Gastroesophageal sphincter (tissue), 4 donors: ENCODE measurements around the gene RAP1GAP2. TPM values are rescaled to one million over a fixed set of nuclear protein-coding genes. Genes with fewer than 3 reads are reported as not detected.
A peak's percentile ranks its signal among the peaks of the same experiment; 100 is the strongest.

ENCODE experiments used
- ATAC-seq: fragments of 150-250 bp; one replicate; pipeline ENCODE4 v1.9.1; 2016; ENCODE audit warnings: mild to moderate bottlenecking, moderate library complexity
- H3K27ac ChIP-seq, 4 donors: fragments of 200-600 bp; sonication (generic) in 3 of 4; 1 replicate in 3 of 4; 2 replicates in 1 of 4; pipeline ENCODE4 v1.5.1; 2016 to 2019
- H3K27me3 ChIP-seq: fragments of 200-600 bp; sonication (generic); one replicate; pipeline ENCODE4 v1.5.1; 2019
- H3K36me3 ChIP-seq, 2 donors: fragments of 200-600 bp; sonication (generic); one replicate each; pipeline ENCODE4 v1.5.1; 2019; ENCODE audit warnings: control low read depth in 1 of 2
- H3K4me1 ChIP-seq, 3 donors: fragments of 200-600 bp; sonication (generic); 1 replicate in 2 of 3; 2 replicates in 1 of 3; pipeline ENCODE4 v1.5.1; 2016 to 2019; ENCODE audit warnings: control low read depth in 2 of 3
- H3K4me3 ChIP-seq, 2 donors: fragments of 200-600 bp; sonication (generic); one replicate each; pipeline ENCODE4 v1.5.1; 2019; ENCODE audit warnings: mild to moderate bottlenecking in 1 of 2, moderate library complexity in 1 of 2
- H3K9me3 ChIP-seq, 3 donors: fragments of 200-600 bp; sonication (generic); one replicate each; pipeline ENCODE4 v1.5.1; 2017 to 2019; ENCODE audit warnings: control low read depth in 2 of 3
- EP300 ChIP-seq: sonication (generic); formaldehyde crosslinking; IDR thresholded peaks from one replicate; pipeline ENCODE4 v1.6.1; 2017; ENCODE audit warnings: antibody characterized with exemption, mild to moderate bottlenecking
- POLR2A ChIP-seq, 2 donors: fragments of 450-650 bp; IDR thresholded peaks; one replicate each; pipeline ENCODE4 v1.6.1; 2017; ENCODE audit warnings: antibody characterized with exemption in 2 of 2, mild to moderate bottlenecking in 2 of 2, moderate library complexity in 1 of 2
- POLR2AphosphoS5 ChIP-seq: sonication (generic); formaldehyde crosslinking; IDR thresholded peaks from one replicate; pipeline ENCODE4 v1.6.1; 2017; ENCODE audit warnings: antibody characterized with exemption
- WGBS, 2 donors: methylation state at CpG; one replicate each; pipeline ENCODE4 v1.1.5; 2018; ENCODE audit warnings: low coverage in 1 of 2; 5-methylcytosine and 5-hydroxymethylcytosine counted together
- total RNA-seq, 4 donors: library from RNA; depleted of rRNA; stranded (reverse); fragments of >200 nt; gene quantifications; one replicate each; pipeline ENCODE4 v1.1.0, GENCODE V29; 2016
- TF ChIP-seq, protein P1 (sequence below), 4 experiments: fragments of 200-600 bp in 2 of 4; fragments of 450-650 bp in 2 of 4; sonication (generic) in 1 of 4; IDR thresholded peaks; one replicate each; pipeline ENCODE4 v1.5.1; 2017 to 2019; ENCODE audit warnings: antibody characterized with exemption in 4 of 4, mild to moderate bottlenecking in 2 of 4, moderate library complexity in 2 of 4

The RAP1GAP2 gene
- total RNA-seq, 4 donors from 2014 or later = 8.8 to 19.5 (median 11.3) TPM

DNA sequence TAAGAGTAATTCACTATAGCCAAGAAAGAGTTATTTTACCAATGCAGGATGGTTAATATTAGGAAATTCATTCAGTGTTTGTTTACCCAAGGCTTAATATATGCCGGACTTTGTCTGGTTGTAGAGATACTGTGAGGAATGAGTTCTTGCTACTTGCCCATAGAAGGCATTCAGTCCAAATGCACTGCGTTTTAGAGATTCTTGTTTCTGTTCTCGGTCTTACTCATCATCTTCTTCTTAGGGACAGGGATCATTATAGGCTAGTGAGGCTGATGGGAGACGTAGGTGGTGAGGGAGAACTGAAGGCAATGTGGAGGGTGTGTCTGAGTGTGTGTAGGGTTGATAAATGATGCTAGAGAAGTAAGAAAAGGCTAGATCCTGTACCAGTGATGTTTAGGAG is 176.5 kb downstream of the RAP1GAP2 start:
- Histone ChIP-seq H3K4me3 (no peak overlapping the region), H3K4me1 (peaks cover 0 to 7% (median 0%) of the 10 kb centered on the region in 3 donors), H3K27me3 (no peaks in the 10 kb centered on the region), H3K27ac (no peak overlapping the region), H3K9me3 (no peaks in the 10 kb centered on the region), H3K36me3 (no peaks in the 10 kb centered on the region)
- WGBS, 2 donors = 61 to 84% methylated on average over 4 of the region's 4 CpGs
- no peak for TF ChIP-seq EP300
- TF ChIP-seq, protein P1, sequence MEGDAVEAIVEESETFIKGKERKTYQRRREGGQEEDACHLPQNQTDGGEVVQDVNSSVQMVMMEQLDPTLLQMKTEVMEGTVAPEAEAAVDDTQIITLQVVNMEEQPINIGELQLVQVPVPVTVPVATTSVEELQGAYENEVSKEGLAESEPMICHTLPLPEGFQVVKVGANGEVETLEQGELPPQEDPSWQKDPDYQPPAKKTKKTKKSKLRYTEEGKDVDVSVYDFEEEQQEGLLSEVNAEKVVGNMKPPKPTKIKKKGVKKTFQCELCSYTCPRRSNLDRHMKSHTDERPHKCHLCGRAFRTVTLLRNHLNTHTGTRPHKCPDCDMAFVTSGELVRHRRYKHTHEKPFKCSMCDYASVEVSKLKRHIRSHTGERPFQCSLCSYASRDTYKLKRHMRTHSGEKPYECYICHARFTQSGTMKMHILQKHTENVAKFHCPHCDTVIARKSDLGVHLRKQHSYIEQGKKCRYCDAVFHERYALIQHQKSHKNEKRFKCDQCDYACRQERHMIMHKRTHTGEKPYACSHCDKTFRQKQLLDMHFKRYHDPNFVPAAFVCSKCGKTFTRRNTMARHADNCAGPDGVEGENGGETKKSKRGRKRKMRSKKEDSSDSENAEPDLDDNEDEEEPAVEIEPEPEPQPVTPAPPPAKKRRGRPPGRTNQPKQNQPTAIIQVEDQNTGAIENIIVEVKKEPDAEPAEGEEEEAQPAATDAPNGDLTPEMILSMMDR (IDR thresholded peaks at IDR 0.05) = no peak
- no peak for TF ChIP-seq POLR2AphosphoS5
- TF ChIP-seq POLR2A (IDR thresholded peaks at IDR 0.05) = no peak
- no peak for ATAC-seq

DNA sequence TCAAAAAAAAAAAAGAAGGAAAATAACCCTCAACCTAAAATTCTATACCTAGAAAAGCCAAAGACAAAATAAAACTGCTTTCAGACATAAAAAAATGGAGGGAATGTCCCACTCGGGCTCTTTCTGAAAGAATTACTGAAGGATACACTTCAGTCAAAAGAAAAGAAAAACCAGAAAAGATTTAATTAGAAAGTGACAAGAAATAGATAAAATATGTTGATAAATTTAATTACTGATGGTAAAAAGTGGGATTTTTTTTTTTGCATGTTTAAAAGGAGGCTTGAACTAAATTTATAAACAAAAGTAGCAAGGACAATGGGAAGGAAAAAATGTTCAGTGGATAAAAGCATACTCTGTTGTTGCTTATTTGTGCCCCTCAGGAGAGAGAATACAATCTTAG is 178.1 kb downstream of the RAP1GAP2 start:
- no peak overlapping the region for H3K27ac ChIP-seq
- TF ChIP-seq EP300 (no peak), POLR2AphosphoS5 (no peak), POLR2A (IDR thresholded peaks at IDR 0.05) (no peak)
- TF ChIP-seq, protein P1 (IDR thresholded peaks at IDR 0.05) = no peak
- peaks cover 0 to 4% (median 0%) of the 10 kb centered on the region in 3 donors for H3K4me1 ChIP-seq
- no peaks in the 10 kb centered on the region for H3K9me3 ChIP-seq
- no peak overlapping the region for H3K4me3 ChIP-seq
- H3K27me3 ChIP-seq = no peaks in the 10 kb centered on the region
- no peaks in the 10 kb centered on the region for H3K36me3 ChIP-seq
- ATAC-seq = no peak
- WGBS, 2 donors = 67 to 86% methylated on average over 1 of the region's 1 CpG

DNA sequence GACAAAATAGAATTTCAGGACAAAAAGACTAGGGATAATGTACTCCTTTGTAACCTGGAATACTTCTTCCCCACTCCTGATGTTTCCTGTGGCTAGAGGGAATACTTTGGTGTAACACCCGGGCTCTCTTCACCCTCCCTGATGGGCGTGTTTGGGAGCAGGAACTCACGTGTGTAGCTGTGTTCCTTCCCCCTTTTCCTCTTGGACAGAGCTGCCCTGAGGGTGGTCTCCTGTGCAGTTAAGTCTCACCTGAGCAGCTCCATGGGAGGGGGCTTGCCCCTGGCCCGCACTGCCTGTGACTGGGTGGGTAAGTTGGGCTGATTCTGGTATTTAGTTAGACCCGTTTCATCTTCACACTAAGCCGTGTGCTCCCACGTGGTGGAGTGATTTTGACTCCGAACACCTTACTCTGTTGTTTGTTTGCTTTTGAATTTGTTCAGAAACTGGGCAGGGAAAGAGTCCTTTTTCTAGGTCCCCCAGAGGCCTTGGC is 179.3 kb downstream of the RAP1GAP2 start:
- Histone ChIP-seq H3K4me3 (peak overlapping the region; percentile 40 to 55), H3K36me3 (peaks cover 0 to 4% of the 10 kb centered on the region in 2 donors), H3K27ac (peak overlapping the region; percentile 1 to 64 (median 58)), H3K4me1 (peaks cover 0 to 4% (median 0%) of the 10 kb centered on the region in 3 donors), H3K9me3 (no peaks in the 10 kb centered on the region), H3K27me3 (no peaks in the 10 kb centered on the region)
- peak; percentile 81 for ATAC-seq
- 0 to 21% methylated on average over 1 to 7 of the region's 8 CpGs for WGBS, 2 donors
- peak; percentile 56 for TF ChIP-seq POLR2AphosphoS5
- no peak for TF ChIP-seq POLR2A (IDR thresholded peaks at IDR 0.05)

GRCh38 chr17:2977157-2977556 is 180.9 kb downstream of the RAP1GAP2 start:
- Histone ChIP-seq H3K4me3 (no peak overlapping the region), H3K36me3 (peaks cover 0 to 20% of the 10 kb centered on the region in 2 donors), H3K4me1 (peaks cover 0 to 11% (median under 1%) of the 10 kb centered on the region in 3 donors), H3K27me3 (no peaks in the 10 kb centered on the region), H3K9me3 (no peaks in the 10 kb centered on the region), H3K27ac (no peak overlapping the region)
- TF ChIP-seq POLR2AphosphoS5 (no peak), EP300 (no peak), POLR2A (IDR thresholded peaks at IDR 0.05) (no peak)
- TF ChIP-seq, protein P1 (IDR thresholded peaks at IDR 0.05) = no peak
- WGBS, 2 donors = 88 to 93% methylated on average over 3 of the region's 3 CpGs
- ATAC-seq = no peak

DNA sequence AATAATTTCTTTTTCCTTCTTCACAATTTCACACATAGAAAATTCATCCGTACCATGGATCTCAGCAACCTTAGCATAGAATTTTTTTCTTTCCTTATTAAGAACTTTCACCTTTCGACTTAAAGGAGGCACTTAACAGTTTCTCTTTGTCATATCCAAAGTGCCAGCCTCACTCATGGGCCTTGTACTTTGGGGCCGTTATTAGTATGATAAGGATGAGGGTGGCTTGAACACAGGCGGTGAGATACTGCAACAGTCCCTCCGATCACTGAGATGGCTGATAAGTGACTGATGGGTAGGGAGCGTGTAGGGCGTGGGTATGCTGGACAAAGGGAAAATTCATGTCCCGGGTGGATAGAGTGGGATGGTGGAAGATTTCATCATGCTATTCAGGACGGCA is 181.9 kb downstream of the RAP1GAP2 start:
- Histone ChIP-seq H3K4me1 (peaks cover 0 to 21% (median 4%) of the 10 kb centered on the region in 3 donors), H3K4me3 (no peak overlapping the region), H3K27ac (no peak overlapping the region), H3K9me3 (no peaks in the 10 kb centered on the region), H3K27me3 (no peaks in the 10 kb centered on the region), H3K36me3 (peaks cover 0 to 25% of the 10 kb centered on the region in 2 donors)
- TF ChIP-seq, protein P1 (IDR thresholded peaks at IDR 0.05) = no peak
- TF ChIP-seq POLR2AphosphoS5 = no peak
- no peak for TF ChIP-seq POLR2A (IDR thresholded peaks at IDR 0.05)
- no peak for TF ChIP-seq EP300
- WGBS, 2 donors = 69 to 75% methylated on average over 4 to 8 of the region's 9 CpGs
- ATAC-seq = no peak
